A549 (cell line): Measurements from ENCODE around the gene CTCFL.

ENCODE experiments used
- EP300 ChIP-seq, 2 experiments: fragments of >200 bp; sonication (Bioruptor Twin); formaldehyde crosslinking; IDR thresholded peaks; 2 replicates in 1 of 2; 3 replicates in 1 of 2; pipeline ENCODE4 v1.6.1; 2016 to 2017
- REST ChIP-seq: fragments of 200-600 bp; sonication (generic); IDR thresholded peaks from 2 replicates; pipeline ENCODE4 v1.6.1; 2016; ENCODE audit warnings: antibody characterized with exemption, mild to moderate bottlenecking, moderate library complexity
- RFX5 ChIP-seq: fragments of 450-650 bp; IDR thresholded peaks from 2 replicates; pipeline ENCODE4 v1.7.1; 2014; ENCODE audit warnings: antibody characterized with exemption, mild to moderate bottlenecking, moderate library complexity
- SMC3 ChIP-seq: fragments of >200 bp; sonication (Bioruptor Twin); formaldehyde crosslinking; IDR thresholded peaks from 3 replicates; pipeline ENCODE4 v1.6.1; 2018; ENCODE audit warnings: inconsistent platforms
- TP53 ChIP-seq: fragments of 250-450 bp; sonication (Bioruptor Pico); IDR thresholded peaks from 2 replicates; pipeline ENCODE4 v1.5.0; 2021; ENCODE audit warnings: mild to moderate bottlenecking, moderate library complexity
- USF2 ChIP-seq: fragments of 450-650 bp; IDR thresholded peaks from 2 replicates; pipeline ENCODE4 v1.6.1; 2014; ENCODE audit warnings: antibody characterized with exemption
- TF ChIP-seq, protein P1 (sequence below): fragments of >200 bp; sonication (Bioruptor Twin); formaldehyde crosslinking; IDR thresholded peaks from 3 replicates; pipeline ENCODE4 v1.5.1; 2016
- TF ChIP-seq, protein P2 (sequence below): IDR thresholded peaks from 2 replicates; pipeline ENCODE4 v1.6.1; 2012

GRCh38 chr20:57567471-57568079, 42.6 kb upstream of the CTCFL start:
- TF ChIP-seq, protein P1, sequence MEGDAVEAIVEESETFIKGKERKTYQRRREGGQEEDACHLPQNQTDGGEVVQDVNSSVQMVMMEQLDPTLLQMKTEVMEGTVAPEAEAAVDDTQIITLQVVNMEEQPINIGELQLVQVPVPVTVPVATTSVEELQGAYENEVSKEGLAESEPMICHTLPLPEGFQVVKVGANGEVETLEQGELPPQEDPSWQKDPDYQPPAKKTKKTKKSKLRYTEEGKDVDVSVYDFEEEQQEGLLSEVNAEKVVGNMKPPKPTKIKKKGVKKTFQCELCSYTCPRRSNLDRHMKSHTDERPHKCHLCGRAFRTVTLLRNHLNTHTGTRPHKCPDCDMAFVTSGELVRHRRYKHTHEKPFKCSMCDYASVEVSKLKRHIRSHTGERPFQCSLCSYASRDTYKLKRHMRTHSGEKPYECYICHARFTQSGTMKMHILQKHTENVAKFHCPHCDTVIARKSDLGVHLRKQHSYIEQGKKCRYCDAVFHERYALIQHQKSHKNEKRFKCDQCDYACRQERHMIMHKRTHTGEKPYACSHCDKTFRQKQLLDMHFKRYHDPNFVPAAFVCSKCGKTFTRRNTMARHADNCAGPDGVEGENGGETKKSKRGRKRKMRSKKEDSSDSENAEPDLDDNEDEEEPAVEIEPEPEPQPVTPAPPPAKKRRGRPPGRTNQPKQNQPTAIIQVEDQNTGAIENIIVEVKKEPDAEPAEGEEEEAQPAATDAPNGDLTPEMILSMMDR: no peak
- TF ChIP-seq EP300 (IDR thresholded peaks at IDR 0.05): no peak
- TF ChIP-seq REST: no peak
- TF ChIP-seq TP53: no peak
- TF ChIP-seq SMC3: no peak
- TF ChIP-seq RFX5: no peak
- no peak for TF ChIP-seq USF2
- TF ChIP-seq, protein P2, sequence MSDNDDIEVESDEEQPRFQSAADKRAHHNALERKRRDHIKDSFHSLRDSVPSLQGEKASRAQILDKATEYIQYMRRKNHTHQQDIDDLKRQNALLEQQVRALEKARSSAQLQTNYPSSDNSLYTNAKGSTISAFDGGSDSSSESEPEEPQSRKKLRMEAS: no peak
